NB4 (cell line): ENCODE results near the gene AMH.

ENCODE experiments used
- CTCF ChIP-seq: IDR thresholded peaks from one replicate; pipeline ENCODE4 v1.5.1; 2012; ENCODE audit warnings: low read depth, low read length
- POLR2A ChIP-seq: IDR thresholded peaks from 2 replicates; pipeline ENCODE4 v1.6.1; 2011; ENCODE audit warnings: mild to moderate bottlenecking; ENCODE audit not compliant: insufficient read length; ENCODE audit errors: extremely low read depth
- TF ChIP-seq, protein P1 (sequence below): IDR thresholded peaks from 2 replicates; pipeline ENCODE4 v1.6.1; 2011; ENCODE audit warnings: low read depth, low read length

DNA sequence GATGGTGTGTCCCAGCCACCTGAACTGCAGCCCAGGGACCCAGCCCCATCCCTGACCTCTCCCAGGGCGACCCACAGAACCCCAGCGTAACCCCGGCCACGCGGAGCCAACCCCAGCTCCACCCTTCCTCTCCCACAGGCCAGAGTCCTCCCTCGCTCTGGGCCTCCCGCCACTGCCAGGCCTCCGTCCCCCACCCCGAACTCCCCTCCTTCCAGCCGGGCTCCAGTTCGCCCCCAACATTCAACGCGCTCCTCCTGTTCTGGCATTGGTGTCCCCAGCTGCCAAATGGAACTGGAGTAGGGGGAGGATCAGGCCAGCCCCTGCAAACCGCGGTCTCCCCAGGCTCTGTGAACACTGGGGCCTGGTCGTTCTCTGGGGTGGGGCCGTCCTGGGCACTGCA, 51.4 kb downstream of the AMH start:
- TF ChIP-seq CTCF (no peak), POLR2A (no peak)
- TF ChIP-seq, protein P1, sequence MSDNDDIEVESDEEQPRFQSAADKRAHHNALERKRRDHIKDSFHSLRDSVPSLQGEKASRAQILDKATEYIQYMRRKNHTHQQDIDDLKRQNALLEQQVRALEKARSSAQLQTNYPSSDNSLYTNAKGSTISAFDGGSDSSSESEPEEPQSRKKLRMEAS = no peak
